Measurements from ENCODE around the gene PTPN6. TPM values are rescaled to one million over a fixed set of nuclear protein-coding genes. Genes with fewer than 3 reads are reported as not detected.
A peak's percentile ranks its signal among the peaks of the same experiment; 100 is the strongest.

The PTPN6 gene
- total and polyA plus RNA-seq, 2 of the 8 experiments (the other 6 are each of a cell fraction or from before 2014, with no cell fraction given), result 16.3 to 28.4 TPM

DNA sequence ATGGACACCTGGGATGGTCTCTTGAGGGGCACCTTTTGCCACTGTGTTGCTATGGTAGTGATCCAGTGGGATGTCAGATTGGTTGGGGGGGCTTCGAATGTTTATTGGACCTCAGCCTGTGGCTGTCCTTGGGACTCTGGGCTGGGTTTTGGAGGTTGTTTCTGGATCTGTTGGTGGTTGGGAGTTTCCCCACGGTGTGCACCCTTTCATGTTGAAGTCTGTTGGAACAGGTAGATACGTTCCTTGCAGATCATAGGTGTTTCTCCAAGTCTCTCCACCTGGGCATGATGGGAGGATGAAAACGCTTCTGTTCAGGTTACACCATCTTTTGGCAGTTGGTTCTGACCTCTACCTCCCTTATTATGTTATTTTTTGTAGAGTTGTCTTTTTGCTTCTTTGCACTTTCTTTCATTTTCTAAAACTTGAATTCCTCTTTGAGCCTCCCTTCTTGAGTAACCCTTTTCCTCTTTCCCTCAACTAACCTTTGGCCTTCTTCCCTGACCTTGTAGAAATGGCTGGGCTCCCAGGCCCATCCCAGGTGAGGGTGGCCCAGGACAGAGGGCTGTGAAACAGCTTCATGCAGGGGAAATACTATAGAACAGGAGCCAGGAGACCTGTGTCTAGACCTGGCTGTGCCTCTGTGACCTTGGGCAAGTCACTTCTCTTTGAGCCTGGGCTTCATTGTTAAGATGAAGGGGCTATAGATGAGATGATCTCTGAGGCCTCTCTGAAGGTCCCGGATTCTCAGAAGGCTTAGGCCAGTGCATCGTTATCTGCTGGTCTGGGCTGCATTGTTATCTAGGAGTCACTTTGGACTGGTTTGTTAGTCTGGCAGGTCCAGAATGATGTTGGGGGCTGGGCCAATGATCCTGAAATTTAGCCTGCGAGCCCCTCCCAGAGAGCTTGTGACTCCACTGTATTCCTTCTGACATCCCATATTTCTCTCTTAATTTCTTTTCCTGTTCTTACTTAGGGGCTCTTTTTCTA, 21.4 kb upstream of the PTPN6 start:
- POLR2A ChIA-PET (ENCODE audit: partially characterized antibody), result interaction anchor here (1.0 to 44.0 kb wide), 9 partner anchors 8 to 290 kb away, joined by 3 to 1596 read pairs (median 3); partner anchors contain the start of genes C12orf57, EMG1, ENO2 and LRRC23
- Histone ChIP-seq H2BK5ac (ENCODE audit: low read depth, low read length) (peak overlapping the region; percentile 71; the same call in 1 of the 2 replicates), H3K23me2 (ENCODE audit: low read depth, low read length) (peaks cover 27% of the 10 kb centered on the region), H3K27ac (ENCODE audit: low read depth, low read length) (no peak overlapping the region), H4K91ac (replicated peaks; ENCODE audit: insufficient read length, low read length) (no peak overlapping the region), H3K79me2 (ENCODE audit: control insufficient read depth in 1 of 2, insufficient read depth in 2 of 2, low read length in 2 of 2) (peaks cover 27 to 39% of the 10 kb centered on the region in 2 experiments), H2BK20ac (ENCODE audit: low read length) (0 out of 2 replicates have a peak overlapping the region, but pooled peaks have one; percentile 23), H2AK5ac (ENCODE audit: low read depth, low read length) (peak overlapping the region; percentile 55; the same call in 1 of the 2 replicates), H3K4me3 (ENCODE audit: extremely low read depth in 1 of 4, insufficient read depth in 2 of 4, low read depth in 3 of 4, low read length in 4 of 4) (peak overlapping the region; percentile 90 to 99 (median 92)), H3K36me3 (ENCODE audit: control insufficient read depth in 2 of 4, insufficient read depth in 4 of 4, low read length in 3 of 4) (peaks cover 6 to 18% (median 13%) of the 10 kb centered on the region in 4 experiments; a peak in 7 of 8 replicates), H2AFZ (ENCODE audit: low read length) (no peak overlapping the region), H3K4ac (replicated peaks; ENCODE audit: insufficient read length, low read depth, low read length) (no peak overlapping the region), H3K9me3 (ENCODE audit: insufficient read depth in 2 of 2, low read depth in 1 of 2, low read length in 1 of 2) (no peaks in the 10 kb centered on the region), H4K8ac (ENCODE audit: extremely low read depth, insufficient read depth, low read length) (no peak overlapping the region), H3K23ac (ENCODE audit: insufficient read length) (no peak overlapping the region), H3K18ac (ENCODE audit: extremely low read depth, low read length) (no peak overlapping the region), H3K4me1 (replicated peaks in 1 of 4; ENCODE audit: control insufficient read depth in 3 of 4, insufficient read depth in 4 of 4, low read length in 3 of 4) (peaks cover 9 to 26% (median 13%) of the 10 kb centered on the region in 4 experiments), H3K9ac (replicated peaks in 1 of 4; ENCODE audit: extremely low read depth in 1 of 4, low read depth in 3 of 4, low read length in 3 of 4) (peak overlapping the region in 2 of 4 experiments; percentile 35 to 39; a peak in 3 of 7 replicates), H2BK12ac (ENCODE audit: low read depth, low read length) (peak overlapping the region; percentile 75; the same call in 1 of the 2 replicates), H2BK15ac (ENCODE audit: low read length) (no peak overlapping the region), H4K5ac (ENCODE audit: insufficient read length, low read depth, low read length) (no peak overlapping the region), H3K4me2 (ENCODE audit: insufficient read depth in 1 of 2, low read depth in 2 of 2, low read length in 2 of 2) (peak overlapping the region; percentile 84 to 90), H3K27me3 (replicated peaks in 1 of 4; ENCODE audit: control insufficient read depth in 3 of 4, extremely low read depth in 1 of 4, insufficient read depth in 3 of 4, low read length in 3 of 4) (no peaks in the 10 kb centered on the region), H2BK120ac (replicated peaks; ENCODE audit: low read depth, low read length) (no peak overlapping the region), H3K79me1 (ENCODE audit: low read depth, low read length) (peaks cover 17% of the 10 kb centered on the region), H4K20me1 (replicated peaks in 1 of 2; ENCODE audit: control insufficient read depth in 1 of 2, insufficient read depth in 2 of 2, low read length in 2 of 2) (peaks cover 17 to 23% of the 10 kb centered on the region in 2 experiments), H3K14ac (ENCODE audit: insufficient read length) (no peak overlapping the region), H3K56ac (replicated peaks; ENCODE audit: insufficient read length, low read depth, low read length) (no peak overlapping the region)
- 91% methylated on average over 7 of the region's 7 CpGs; no CpG with 5 or more reads in 1 of the 2 experiments for WGBS, 2 experiments (ENCODE audit: extremely low coverage in 1 of 2, insufficient coverage in 1 of 2, insufficient read length in 1 of 2, insufficient replicate concordance in 2 of 2, low coverage in 1 of 2, low lambda C conversion rate in 2 of 2, missing lambda C conversion rate in 1 of 2)
- CTCF ChIA-PET (ENCODE audit: partially characterized antibody), result interaction anchor here (0.6 to 20.2 kb wide), 6 partner anchors 10 to 60 kb away, joined by 3 to 253 read pairs (median 6); partner anchors contain the start of genes C12orf57, RNU7-1, SPSB2 and TPI1
- FAIRE-seq (no peak), DNase-seq (ENCODE audit: low read depth in 1 of 2, low spot score in 2 of 2) (no peak)
- TF ChIP-seq SIN3A (conservative IDR thresholded peaks at IDR 0.05 in 1 of 2, IDR thresholded peaks at IDR 0.05 in 1 of 2; ENCODE audit: low read depth in 1 of 2, low read length in 2 of 2) (no peak), RAD21 (IDR thresholded peaks at IDR 0.05 in 1 of 2, conservative IDR thresholded peaks at IDR 0.05 in 1 of 2; ENCODE audit: low read depth in 2 of 2, low read length in 2 of 2) (no peak), CBX8 (IDR thresholded peaks at IDR 0.05; ENCODE audit: borderline replicate concordance, low read depth, low read length) (no peak), RXRA (IDR thresholded peaks at IDR 0.05; ENCODE audit: insufficient read depth, low read depth, low read length) (no peak), TAF1 (IDR thresholded peaks at IDR 0.05; ENCODE audit: low read depth, low read length) (no peak), HDAC6 (IDR thresholded peaks at IDR 0.05; ENCODE audit: low read depth, low read length) (no peak), EGR1 (IDR thresholded peaks at IDR 0.05; ENCODE audit: borderline replicate concordance, low read depth, low read length) (no peak), EP300 (IDR thresholded peaks at IDR 0.05; ENCODE audit: borderline replicate concordance in 1 of 2, low read depth in 2 of 2, low read length in 2 of 2) (no peak), CBX5 (IDR thresholded peaks at IDR 0.05; ENCODE audit: low read depth, low read length) (no peak)
